ENCODE results near the gene CBLN4.
A peak's percentile ranks its signal among the peaks of the same experiment; 100 is the strongest.

The CBLN4 gene

DNA sequence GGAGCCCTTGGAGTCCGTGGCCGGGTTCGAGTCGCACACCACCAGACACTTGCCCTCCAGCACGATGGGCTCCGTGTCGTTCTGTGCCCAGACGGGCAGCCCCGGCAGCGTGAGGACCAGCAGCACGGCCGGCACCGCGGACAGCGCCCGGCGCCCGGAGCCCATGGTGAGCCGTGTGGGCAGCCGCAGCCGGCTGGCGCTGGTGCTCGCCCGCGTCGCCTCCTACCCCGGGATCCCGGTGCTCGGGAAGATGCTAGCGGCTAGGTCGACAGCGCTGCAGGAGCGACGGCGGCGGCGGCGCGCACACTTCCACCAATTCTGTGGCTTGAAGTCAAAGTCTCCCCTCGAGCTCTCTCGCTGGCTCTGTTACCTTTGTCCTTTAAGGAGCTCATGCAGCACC lies 1.3 kb downstream of the CBLN4 start:
- DNase-seq (ENCODE audit: low read depth, low spot score): no peak
- H3K9me3 ChIP-seq (ENCODE audit: low read depth, low read length): no peaks in the 10 kb centered on the region
- H3K4me3 ChIP-seq: no peak overlapping the region
- no peak overlapping the region for H3K9ac ChIP-seq (ENCODE audit: insufficient read length)
- TF ChIP-seq EZH2 (IDR thresholded peaks at IDR 0.05) (no peak), POLR2AphosphoS5 (IDR thresholded peaks at IDR 0.05; ENCODE audit: borderline replicate concordance, low read depth, low read length) (no peak), FOXP2 (optimal IDR thresholded peaks at IDR 0.05; ENCODE audit: control extremely low read depth, extremely low read length, insufficient read depth) (no peak)
- H3K36me3 ChIP-seq (ENCODE audit: insufficient read depth, low read length): no peaks in the 10 kb centered on the region
- no peak overlapping the region for H3K27ac ChIP-seq

DNA sequence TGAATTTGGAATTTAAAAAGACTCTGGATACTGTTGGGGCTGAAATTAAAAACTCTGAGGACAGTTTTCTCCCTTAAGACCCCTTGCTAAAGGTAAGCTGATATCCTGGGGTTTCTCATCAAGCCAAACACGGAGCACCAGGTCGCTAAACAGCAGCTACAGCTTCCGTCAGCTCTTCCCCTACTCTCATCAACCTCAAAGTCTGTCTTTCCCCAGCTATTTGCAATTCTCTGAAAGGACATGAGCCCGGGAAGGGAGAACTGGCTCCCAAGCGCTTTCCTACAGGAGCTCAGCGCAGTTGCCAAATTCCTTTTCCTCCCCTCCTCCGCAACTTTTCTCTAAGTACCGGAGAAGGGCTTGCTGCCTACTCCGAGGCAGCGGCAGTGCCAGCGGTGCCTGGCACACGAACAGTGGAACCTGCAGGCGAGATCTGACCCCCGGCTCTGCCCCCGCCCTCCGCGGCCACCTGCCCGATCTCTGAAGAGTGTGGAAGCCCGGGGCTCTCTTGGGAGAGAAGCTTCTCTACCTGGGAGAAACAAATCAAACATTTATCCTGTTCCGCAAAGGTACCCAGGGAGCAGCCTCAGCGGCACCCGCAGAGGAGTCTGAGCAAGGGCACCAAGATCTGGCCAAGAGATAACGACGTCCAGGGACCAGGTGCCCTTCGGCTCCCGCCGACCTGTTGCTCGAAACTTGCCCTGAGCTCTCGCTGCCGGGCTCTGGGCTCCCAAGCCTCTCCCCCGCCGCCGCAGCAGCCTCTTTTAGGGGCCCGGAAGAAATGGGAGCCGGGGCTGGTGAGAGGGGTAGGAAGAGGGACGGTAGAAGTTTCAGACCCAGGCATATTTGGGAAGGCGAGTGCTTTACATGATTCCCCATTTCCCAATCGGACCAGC lies 2.2 kb downstream of the CBLN4 start:
- TF ChIP-seq POLR2AphosphoS5 (IDR thresholded peaks at IDR 0.05; ENCODE audit: borderline replicate concordance, low read depth, low read length) (no peak), EZH2 (IDR thresholded peaks at IDR 0.05) (peak; percentile 69)
- no peak for DNase-seq (ENCODE audit: low read depth, low spot score)
- H3K4me3 ChIP-seq: no peak overlapping the region
- H3K9ac ChIP-seq (ENCODE audit: insufficient read length): no peak overlapping the region
- H3K9me3 ChIP-seq (ENCODE audit: low read depth, low read length): no peaks in the 10 kb centered on the region
- no peaks in the 10 kb centered on the region for H3K36me3 ChIP-seq (ENCODE audit: insufficient read depth, low read length)
- H3K27ac ChIP-seq: no peak overlapping the region

- no peaks in the 10 kb centered on the region for H3K9me3 ChIP-seq (ENCODE audit: low read depth, low read length)
- H3K36me3 ChIP-seq (ENCODE audit: insufficient read depth, low read length): no peaks in the 10 kb centered on the region
- no peak for DNase-seq (ENCODE audit: low read depth, low spot score)
- TF ChIP-seq POLR2AphosphoS5 (IDR thresholded peaks at IDR 0.05; ENCODE audit: borderline replicate concordance, low read depth, low read length) (no peak), EZH2 (IDR thresholded peaks at IDR 0.05) (no peak), FOXP2 (optimal IDR thresholded peaks at IDR 0.05; ENCODE audit: control extremely low read depth, extremely low read length, insufficient read depth) (no peak)
- H3K4me3 ChIP-seq: no peak overlapping the region
- H3K27ac ChIP-seq: no peak overlapping the region
- no peak overlapping the region for H3K9ac ChIP-seq (ENCODE audit: insufficient read length)
These were observed 3.4 kb downstream of the CBLN4 start for GRCh38 chr20:56001890-56002289.

DNA sequence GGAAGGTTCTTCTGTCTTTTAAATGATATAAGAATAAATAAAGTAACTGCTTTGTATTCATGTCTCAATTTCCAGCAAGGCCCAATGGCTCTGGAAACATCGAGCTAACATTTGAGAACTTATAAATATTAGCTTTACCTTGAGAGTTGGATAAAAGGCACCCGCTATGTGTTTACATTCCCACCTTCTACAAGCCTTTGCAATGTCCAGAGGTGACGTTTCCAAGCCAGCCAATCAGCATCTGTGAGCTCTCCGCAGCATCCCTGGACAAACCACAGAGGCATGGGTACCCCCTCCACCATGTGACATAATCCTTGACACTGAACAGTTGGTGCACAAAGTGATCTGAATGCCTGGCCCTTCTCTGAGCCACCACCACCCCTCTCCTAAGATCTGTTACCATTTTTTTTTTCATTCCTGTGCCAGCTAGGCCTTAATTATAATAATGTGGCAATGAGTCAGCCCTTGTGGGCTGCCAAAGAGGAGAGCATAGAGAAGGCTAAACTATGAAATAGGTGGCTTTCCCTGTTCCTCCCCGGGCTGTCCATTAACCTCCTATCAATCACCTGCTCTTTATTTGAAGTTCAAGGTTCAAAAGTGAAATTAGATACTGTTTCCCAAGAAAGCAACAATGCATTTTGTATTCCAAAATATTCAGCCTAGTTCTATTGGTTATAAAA lies 4.1 kb downstream of the CBLN4 start:
- Histone ChIP-seq H3K9me3 (ENCODE audit: low read depth, low read length) (no peaks in the 10 kb centered on the region), H3K36me3 (ENCODE audit: insufficient read depth, low read length) (no peaks in the 10 kb centered on the region), H3K27ac (no peak overlapping the region), H3K9ac (ENCODE audit: insufficient read length) (no peak overlapping the region), H3K4me3 (no peak overlapping the region)
- DNase-seq (ENCODE audit: low read depth, low spot score): no peak
- no peak for TF ChIP-seq POLR2AphosphoS5 (IDR thresholded peaks at IDR 0.05; ENCODE audit: borderline replicate concordance, low read depth, low read length)
- no peak for TF ChIP-seq FOXP2 (optimal IDR thresholded peaks at IDR 0.05; ENCODE audit: control extremely low read depth, extremely low read length, insufficient read depth)
- TF ChIP-seq EZH2 (IDR thresholded peaks at IDR 0.05): no peak

- no peak for DNase-seq (ENCODE audit: low read depth, low spot score)
- Histone ChIP-seq H3K4me3 (no peak overlapping the region), H3K9me3 (ENCODE audit: low read depth, low read length) (no peaks in the 10 kb centered on the region), H3K36me3 (ENCODE audit: insufficient read depth, low read length) (no peaks in the 10 kb centered on the region), H3K27ac (no peak overlapping the region), H3K9ac (ENCODE audit: insufficient read length) (no peak overlapping the region)
- TF ChIP-seq POLR2AphosphoS5 (IDR thresholded peaks at IDR 0.05; ENCODE audit: borderline replicate concordance, low read depth, low read length) (no peak), FOXP2 (optimal IDR thresholded peaks at IDR 0.05; ENCODE audit: control extremely low read depth, extremely low read length, insufficient read depth) (no peak)
These were observed 26.8 kb downstream of the CBLN4 start for GRCh38 chr20:55978550-55978949.

- DNase-seq (ENCODE audit: low read depth, low spot score): no peak
- Histone ChIP-seq H3K27ac (no peak overlapping the region), H3K9ac (ENCODE audit: insufficient read length) (no peak overlapping the region), H3K4me3 (no peak overlapping the region), H3K36me3 (ENCODE audit: insufficient read depth, low read length) (no peaks in the 10 kb centered on the region), H3K9me3 (ENCODE audit: low read depth, low read length) (no peaks in the 10 kb centered on the region)
- TF ChIP-seq POLR2AphosphoS5 (IDR thresholded peaks at IDR 0.05; ENCODE audit: borderline replicate concordance, low read depth, low read length) (no peak), EZH2 (IDR thresholded peaks at IDR 0.05) (no peak)
These were observed 27.4 kb downstream of the CBLN4 start for GRCh38 chr20:55977690-55978459.

DNA sequence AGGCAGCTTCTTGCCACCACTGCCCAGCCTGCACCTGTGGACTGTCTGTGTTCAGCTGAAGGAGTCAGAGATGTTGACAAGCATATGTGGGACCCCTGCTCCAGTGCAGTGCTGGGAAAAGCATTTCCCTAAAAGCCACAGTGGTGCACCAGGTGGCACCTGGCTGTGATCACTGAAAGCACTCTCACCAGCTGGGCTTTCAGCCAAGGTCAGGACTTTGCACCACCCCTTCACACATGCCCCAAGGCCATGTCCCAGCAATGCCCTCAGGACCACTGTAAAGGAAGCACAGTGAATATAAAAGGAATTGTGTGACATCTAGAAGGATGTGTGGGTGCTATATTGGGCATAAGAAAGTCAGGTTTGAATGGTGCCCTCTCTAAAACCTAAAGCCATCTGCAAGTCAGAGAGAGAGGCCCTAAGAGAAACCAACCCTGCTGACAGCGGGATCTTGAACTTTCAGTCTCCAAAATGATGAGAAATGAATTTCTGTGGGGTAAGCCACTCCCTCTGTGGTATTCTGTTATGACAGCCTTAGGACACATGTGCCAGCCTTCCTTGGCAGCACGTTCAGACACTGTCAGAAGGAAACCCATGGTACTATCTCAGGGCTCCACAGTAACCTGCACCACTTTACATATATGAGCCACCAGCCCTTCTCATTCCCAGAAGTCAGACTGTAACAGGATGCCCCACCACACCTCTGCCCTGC lies 30.7 kb downstream of the CBLN4 start:
- H3K9ac ChIP-seq (ENCODE audit: insufficient read length): no peak overlapping the region
- no peak for DNase-seq (ENCODE audit: low read depth, low spot score)
- TF ChIP-seq POLR2AphosphoS5 (IDR thresholded peaks at IDR 0.05; ENCODE audit: borderline replicate concordance, low read depth, low read length): no peak
- TF ChIP-seq EZH2 (IDR thresholded peaks at IDR 0.05): no peak
- no peak for TF ChIP-seq FOXP2 (optimal IDR thresholded peaks at IDR 0.05; ENCODE audit: control extremely low read depth, extremely low read length, insufficient read depth)
- H3K9me3 ChIP-seq (ENCODE audit: low read depth, low read length): no peaks in the 10 kb centered on the region
- H3K36me3 ChIP-seq (ENCODE audit: insufficient read depth, low read length): no peaks in the 10 kb centered on the region
- H3K27ac ChIP-seq: no peak overlapping the region
- no peak overlapping the region for H3K4me3 ChIP-seq

DNA sequence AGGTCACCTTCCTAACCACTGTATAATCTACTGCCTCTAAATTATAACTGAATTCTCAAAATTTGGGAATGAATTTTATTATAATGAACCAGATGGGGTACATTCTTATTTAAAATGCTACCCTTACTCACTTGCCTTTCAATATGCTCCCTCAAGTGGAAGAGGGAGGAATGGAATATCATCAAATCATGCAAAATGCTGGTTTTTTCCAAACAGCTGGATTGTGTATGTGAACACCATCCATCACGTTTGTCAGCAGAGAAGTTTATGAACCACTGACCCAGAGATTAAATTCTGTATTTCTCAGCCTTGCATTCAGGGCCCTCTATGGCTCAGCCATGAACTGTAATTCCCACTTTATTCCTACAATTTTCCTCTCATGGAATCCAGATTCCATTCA lies 40.5 kb downstream of the CBLN4 start:
- no peaks in the 10 kb centered on the region for H3K9me3 ChIP-seq (ENCODE audit: low read depth, low read length)
- H3K9ac ChIP-seq (ENCODE audit: insufficient read length): no peak overlapping the region
- no peak overlapping the region for H3K27ac ChIP-seq
- no peak overlapping the region for H3K4me3 ChIP-seq
- no peak for DNase-seq (ENCODE audit: low read depth, low spot score)
- TF ChIP-seq POLR2AphosphoS5 (IDR thresholded peaks at IDR 0.05; ENCODE audit: borderline replicate concordance, low read depth, low read length): no peak
- no peaks in the 10 kb centered on the region for H3K36me3 ChIP-seq (ENCODE audit: insufficient read depth, low read length)
